ENCODE measurements around the gene DDX51.

The DDX51 gene

GRCh38 chr12:132095520-132096409 lies 48.4 kb downstream of the DDX51 start:
- TF ChIP-seq CTCF (IDR thresholded peaks at IDR 0.05) (no peak), ZFX (IDR thresholded peaks at IDR 0.05; ENCODE audit: borderline replicate concordance) (no peak)

GRCh38 chr12:132094269-132094891 lies 49.7 kb downstream of the DDX51 start:
- TF ChIP-seq CTCF (IDR thresholded peaks at IDR 0.05) (no peak), ZFX (IDR thresholded peaks at IDR 0.05; ENCODE audit: borderline replicate concordance) (no peak)

More at GRCh38 chr12:132095520-132096409, 48.4 kb downstream of the DDX51 start:
- H3K27ac ChIP-seq = no peak overlapping the region

GRCh38 chr12:132089407-132089910 lies 54.7 kb downstream of the DDX51 start:
- no peak overlapping the region for H3K27ac ChIP-seq
- TF ChIP-seq ZFX (IDR thresholded peaks at IDR 0.05; ENCODE audit: borderline replicate concordance) = no peak
- no peak for TF ChIP-seq CTCF (IDR thresholded peaks at IDR 0.05)

More at GRCh38 chr12:132094269-132094891, 49.7 kb downstream of the DDX51 start:
- H3K27ac ChIP-seq = no peak overlapping the region

All from 22Rv1 (cell line).